IgD-negative memory B cell (primary cell): ENCODE data around the gene MATR3. TPM values are rescaled to one million over a fixed set of nuclear protein-coding genes. Genes with fewer than 3 reads are reported as not detected.
"Not testable (repeated sequence)": the region's sequence is repeated elsewhere in the genome, so short reads cannot be mapped to it uniquely, and the experiment has no call there.

Source experiments
- H3K27ac Mint-ChIP-seq, 3 donors: one replicate each; pipeline ENCODE4 v1.8.0; 2020 to 2022; ENCODE audit warnings: mild to moderate bottlenecking in 3 of 3, mixed read lengths in 3 of 3, moderate library complexity in 1 of 3
- H3K27me3 Mint-ChIP-seq: one replicate; pipeline ENCODE4 v1.8.0; 2021; ENCODE audit warnings: mixed read lengths
- H3K36me3 Mint-ChIP-seq: one replicate; pipeline ENCODE4 v1.8.0; 2020; ENCODE audit warnings: mild to moderate bottlenecking, mixed read lengths
- H3K4me1 Mint-ChIP-seq, 3 donors: one replicate each; pipeline ENCODE4 v1.8.0; 2020 to 2022; ENCODE audit warnings: mixed read lengths in 3 of 3, mild to moderate bottlenecking in 1 of 3
- H3K4me3 Mint-ChIP-seq, 4 donors: one replicate each; pipeline ENCODE4 v1.8.0; 2020 to 2022; ENCODE audit warnings: mild to moderate bottlenecking in 4 of 4, mixed read lengths in 4 of 4, moderate library complexity in 3 of 4
- H3K9me3 Mint-ChIP-seq, 3 donors: one replicate each; pipeline ENCODE4 v1.8.0; 2020 to 2021; ENCODE audit warnings: mixed read lengths in 3 of 3, mild to moderate bottlenecking in 1 of 3
- polyA plus RNA-seq: library from polyadenylated mRNA; unstranded; fragments of 300-500 nt; fragmentation: Illumina TruSeq; gene quantifications from one replicate; pipeline ENCODE4 v1.2.3, GENCODE V29; 2021

Gene MATR3
- polyA plus RNA-seq, 1 donor from 2014 or later: 346 TPM

DNA sequence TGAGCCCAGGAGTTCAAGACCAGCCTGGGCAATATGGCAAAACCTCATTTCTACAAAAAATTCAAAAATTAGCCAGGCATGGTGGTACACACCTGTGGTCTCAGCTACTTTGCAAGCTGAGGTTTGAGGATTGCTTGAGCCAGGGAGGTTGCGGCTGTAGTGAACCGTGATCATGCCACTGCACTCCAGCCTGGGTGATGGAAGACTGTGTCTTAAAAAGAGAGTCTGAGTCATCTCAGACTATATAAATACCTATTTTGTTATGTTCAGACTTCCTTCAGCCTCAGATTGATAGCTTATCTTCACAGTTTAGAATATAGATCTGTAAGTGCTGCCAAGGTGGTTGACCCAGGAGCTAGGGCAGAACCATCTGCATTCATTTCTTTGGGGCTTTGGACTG, 46.5 kb downstream of the MATR3 start:
- peaks cover 4% of the 10 kb centered on the region for H3K36me3 Mint-ChIP-seq
- no peaks in the 10 kb centered on the region for H3K27me3 Mint-ChIP-seq
- peaks cover 0 to 2% (median 0%) of the 10 kb centered on the region in 3 donors for H3K9me3 Mint-ChIP-seq
- H3K27ac Mint-ChIP-seq: peak overlapping the region in 1 of 3 donors; percentile 19
- peaks cover 32 to 34% (median 32%) of the 10 kb centered on the region in 3 donors for H3K4me1 Mint-ChIP-seq
- peak overlapping the region in 3 of 4 donors; percentile 41 to 51 (median 44) for H3K4me3 Mint-ChIP-seq

- peak overlapping the region; percentile 91 to 99 (median 98) for H3K4me3 Mint-ChIP-seq
- peaks cover 4% of the 10 kb centered on the region for H3K36me3 Mint-ChIP-seq
- H3K4me1 Mint-ChIP-seq: peaks cover 32 to 40% (median 32%) of the 10 kb centered on the region in 3 donors
- peak overlapping the region; percentile 88 to 99 (median 99) for H3K27ac Mint-ChIP-seq
- H3K9me3 Mint-ChIP-seq: peaks cover 0 to 2% (median 0%) of the 10 kb centered on the region in 3 donors
- no peaks in the 10 kb centered on the region for H3K27me3 Mint-ChIP-seq
These were observed 47.7 kb downstream of the MATR3 start for GRCh38 chr5:139341187-139341688.

DNA sequence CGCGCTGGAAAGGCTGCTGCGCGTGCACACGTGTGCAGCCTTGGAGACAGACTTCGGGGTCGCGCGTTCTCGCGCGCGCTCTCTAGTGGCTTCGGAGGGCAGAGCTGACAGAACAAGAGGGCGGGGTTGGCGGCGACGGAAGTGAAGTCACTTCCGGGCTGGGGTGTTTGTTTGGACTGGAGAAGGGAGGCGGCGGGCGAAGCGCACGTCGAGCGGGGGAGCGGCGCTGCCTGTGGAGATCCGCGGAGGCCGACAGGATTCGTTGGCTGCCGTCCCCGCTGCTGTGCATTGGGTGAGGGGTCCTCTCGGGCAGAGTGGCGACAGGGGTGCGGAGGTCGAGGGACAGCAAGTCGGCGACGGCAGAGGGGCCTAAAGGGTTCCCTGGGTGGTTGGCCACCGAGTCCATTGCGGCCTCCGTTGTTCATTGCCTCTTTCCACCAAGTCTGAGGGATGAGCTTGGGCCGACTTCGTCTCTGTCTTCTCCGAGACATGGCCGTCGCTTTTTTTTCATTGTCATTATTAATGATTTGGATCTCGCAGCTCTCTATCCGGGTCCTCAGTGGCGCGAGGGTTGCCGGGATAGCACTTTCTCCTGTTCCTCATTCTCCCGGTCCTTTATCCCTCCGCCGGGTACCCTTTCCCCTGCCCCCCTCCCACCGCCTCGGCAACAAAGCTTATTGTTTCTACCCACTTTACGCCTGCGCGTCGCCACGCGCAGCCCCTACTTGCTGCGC, 48.3 kb downstream of the MATR3 start, which contains the start of gene PAIP2:
Gene PAIP2 (plus strand): TSS at position 166 of the 734 bp plus-strand sequence. CDS start 21,931 bp downstream, outside the sequence.
- H3K27me3 Mint-ChIP-seq: no peaks in the 10 kb centered on the region
- H3K4me3 Mint-ChIP-seq: peak within 1 kb of the TSS; percentile 91 to 99 (median 98)
- peak within 1 kb of the TSS; percentile 88 to 99 (median 99) for H3K27ac Mint-ChIP-seq
- H3K4me1 Mint-ChIP-seq: peaks cover 34 to 40% (median 35%) of the 10 kb centered on the region in 3 donors
- peaks cover 0 to 2% (median 0%) of the 10 kb centered on the region in 3 donors for H3K9me3 Mint-ChIP-seq
- H3K36me3 Mint-ChIP-seq: peaks cover 5% of the 10 kb centered on the region

GRCh38 chr5:139342423-139342723, 48.8 kb downstream of the MATR3 start:
- H3K9me3 Mint-ChIP-seq: peaks cover 0 to 2% (median 0%) of the 10 kb centered on the region in 3 donors
- H3K36me3 Mint-ChIP-seq: peaks cover 6% of the 10 kb centered on the region
- peaks cover 35 to 41% (median 37%) of the 10 kb centered on the region in 3 donors for H3K4me1 Mint-ChIP-seq
- peak overlapping the region; percentile 91 to 99 (median 98) for H3K4me3 Mint-ChIP-seq
- H3K27ac Mint-ChIP-seq: peak overlapping the region; percentile 88 to 99 (median 99)
- H3K27me3 Mint-ChIP-seq: no peaks in the 10 kb centered on the region

GRCh38 chr5:139343476-139343875, 49.9 kb downstream of the MATR3 start:
- Mint-ChIP-seq H3K4me1 (peaks cover 35 to 41% (median 37%) of the 10 kb centered on the region in 3 donors), H3K27ac (peak overlapping the region in 2 of 3 donors; percentile 99), H3K9me3 (peaks cover 0 to 2% (median 0%) of the 10 kb centered on the region in 3 donors), H3K4me3 (peak overlapping the region; percentile 91 to 99 (median 98)), H3K27me3 (no peaks in the 10 kb centered on the region), H3K36me3 (peaks cover 6% of the 10 kb centered on the region)

DNA sequence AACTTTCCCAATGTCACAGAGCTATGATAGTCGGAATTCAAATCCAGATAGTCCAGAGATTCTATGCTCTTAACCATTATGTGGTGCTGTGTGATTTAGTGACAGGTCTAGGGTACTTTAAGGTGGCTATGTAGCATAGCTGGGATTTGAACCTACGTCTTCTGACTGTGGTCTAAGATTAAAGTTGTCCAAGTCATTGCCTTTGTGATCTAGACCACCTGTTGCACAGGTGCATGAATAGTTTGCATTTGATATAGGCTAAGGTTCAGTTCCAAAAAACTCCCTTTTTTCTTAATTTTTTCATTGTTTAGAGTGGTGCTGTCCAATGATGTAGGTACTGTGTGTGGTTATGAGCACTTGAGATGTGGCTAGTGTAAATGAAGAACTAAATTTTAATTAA, 50.6 kb downstream of the MATR3 start:
- Mint-ChIP-seq H3K4me1 (peaks cover 32 to 45% (median 36%) of the 10 kb centered on the region in 3 donors), H3K9me3 (peaks cover 0 to 2% (median 0%) of the 10 kb centered on the region in 3 donors), H3K27ac (peak overlapping the region in 2 of 3 donors; percentile 40 to 58), H3K4me3 (peak overlapping the region; percentile 5 to 78 (median 40)), H3K27me3 (no peaks in the 10 kb centered on the region), H3K36me3 (peaks cover 6% of the 10 kb centered on the region)

DNA sequence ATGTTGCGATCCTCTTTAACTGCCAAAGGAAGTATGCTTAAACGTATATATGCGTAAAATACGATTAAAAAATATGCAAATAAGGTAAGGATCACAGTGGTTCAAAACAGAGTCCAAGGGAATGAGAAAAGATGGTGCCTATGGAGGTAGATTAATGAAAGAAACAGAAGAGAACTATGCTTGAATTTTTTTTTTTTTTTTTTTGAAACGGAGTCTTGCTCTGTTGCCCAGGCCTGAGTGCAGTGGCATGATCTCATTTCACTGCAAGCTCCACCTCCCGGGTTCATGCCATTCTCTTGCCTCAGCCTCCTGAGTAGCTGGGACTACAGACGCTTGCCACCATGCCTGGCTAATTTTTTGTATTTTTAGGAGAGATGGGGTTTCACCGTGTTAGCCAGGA, 51.9 kb downstream of the MATR3 start:
- not testable (repeated sequence) for H3K36me3 Mint-ChIP-seq, H3K9me3 Mint-ChIP-seq
- H3K27ac Mint-ChIP-seq: peak overlapping the region in 1 of 3 donors; percentile 63

DNA sequence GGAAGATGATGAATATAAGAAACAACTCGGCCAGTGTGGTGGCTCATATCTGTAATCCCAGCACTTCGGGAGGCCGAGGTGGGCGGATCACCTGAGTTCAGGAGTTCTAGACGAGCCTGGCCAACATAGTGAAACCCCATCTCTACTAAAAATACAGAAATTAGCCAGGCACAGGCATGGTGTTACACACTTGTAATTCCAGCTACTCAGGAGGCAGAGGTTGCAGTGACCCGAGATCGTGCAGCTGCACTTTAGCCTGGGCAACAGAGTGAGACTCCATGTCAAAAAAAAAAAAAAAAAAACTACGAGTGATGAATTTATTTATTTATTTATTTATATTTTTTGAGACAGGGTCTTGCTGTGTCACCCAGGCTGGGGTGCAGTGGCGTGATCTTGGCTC, 54.3 kb downstream of the MATR3 start:
- Mint-ChIP-seq H3K4me1 (peaks cover 19 to 42% (median 32%) of the 10 kb centered on the region in 3 donors), H3K4me3 (peak overlapping the region in 1 of 4 donors; percentile 41)
- not testable (repeated sequence) for H3K9me3 Mint-ChIP-seq, H3K27ac Mint-ChIP-seq, H3K27me3 Mint-ChIP-seq, H3K36me3 Mint-ChIP-seq

More for the DNA sequence above, 51.9 kb downstream of the MATR3 start:
- Mint-ChIP-seq H3K4me3 (peak overlapping the region in 3 of 4 donors; percentile 12 to 68 (median 24)), H3K4me1 (peaks cover 31 to 44% (median 36%) of the 10 kb centered on the region in 3 donors)
- not testable (repeated sequence) for H3K27me3 Mint-ChIP-seq

DNA sequence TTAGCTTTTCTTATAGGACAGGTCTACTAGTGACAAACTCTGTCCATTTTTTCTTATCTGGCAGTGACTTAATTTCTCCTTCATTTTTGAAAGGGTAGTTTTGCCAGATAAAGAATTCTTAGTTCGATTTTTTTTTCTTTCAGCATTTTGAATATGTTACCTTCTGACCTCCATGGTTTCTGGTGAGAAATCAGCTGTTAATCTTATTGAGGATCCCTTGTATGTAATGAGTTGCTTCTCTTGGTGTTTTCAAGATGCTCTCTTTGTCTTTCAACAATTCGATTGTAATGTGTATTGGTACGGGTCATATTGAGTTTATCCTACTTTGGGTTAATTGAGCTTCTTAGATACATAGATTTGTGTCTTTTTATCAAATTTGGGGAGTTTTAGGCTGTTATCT, 60.6 kb downstream of the MATR3 start:
- Mint-ChIP-seq H3K27me3 (no peaks in the 10 kb centered on the region), H3K27ac (no peak overlapping the region), H3K9me3 (no peaks in the 10 kb centered on the region), H3K4me3 (no peak overlapping the region), H3K36me3 (peaks cover 9% of the 10 kb centered on the region), H3K4me1 (peaks cover 20 to 28% (median 21%) of the 10 kb centered on the region in 3 donors)

DNA sequence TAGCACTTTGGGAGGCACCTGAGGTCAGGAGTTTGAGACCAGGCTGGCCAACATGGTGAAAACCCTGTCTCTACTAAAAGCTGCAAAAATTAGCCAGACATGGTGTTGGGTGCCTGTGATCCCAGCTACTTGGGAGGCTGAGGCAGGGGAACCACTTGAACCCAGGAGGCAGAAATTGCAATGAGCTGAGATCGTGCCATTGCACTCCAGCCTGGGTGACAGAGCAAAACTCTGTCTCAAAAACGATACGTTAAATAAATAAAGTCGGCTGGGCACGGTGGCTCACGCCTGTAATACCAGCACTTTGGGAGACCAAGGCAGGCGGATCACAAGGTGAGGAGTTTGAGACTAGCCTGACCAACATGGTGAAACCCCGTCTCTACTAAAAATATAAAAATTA, 62.4 kb downstream of the MATR3 start:
- not testable (repeated sequence) for H3K9me3 Mint-ChIP-seq

DNA sequence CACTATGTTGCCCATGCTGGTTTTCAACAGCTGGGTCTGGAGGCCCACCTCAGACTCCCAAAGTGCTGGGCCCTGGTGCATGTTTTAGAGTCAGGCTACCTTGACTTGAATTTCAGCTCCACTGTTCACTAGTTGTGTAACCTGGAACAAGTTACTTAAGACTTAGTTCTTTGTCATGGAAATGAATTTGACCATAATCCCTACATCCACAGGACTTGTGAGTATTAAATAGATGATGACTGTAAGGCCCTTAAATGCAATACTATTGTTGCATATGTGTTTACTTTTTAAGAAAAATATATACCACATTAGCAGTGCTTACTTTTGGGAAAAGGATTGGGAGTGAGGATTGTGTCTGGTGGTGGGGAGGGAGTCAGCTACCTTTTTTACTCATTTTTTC, 64.5 kb downstream of the MATR3 start:
- H3K36me3 Mint-ChIP-seq: peaks cover 5% of the 10 kb centered on the region
- peak overlapping the region in 1 of 4 donors; percentile 29 for H3K4me3 Mint-ChIP-seq
- no peaks in the 10 kb centered on the region for H3K27me3 Mint-ChIP-seq
- no peaks in the 10 kb centered on the region for H3K9me3 Mint-ChIP-seq
- H3K27ac Mint-ChIP-seq: peak overlapping the region in 1 of 3 donors; percentile 57
- H3K4me1 Mint-ChIP-seq: peaks cover 12 to 22% (median 21%) of the 10 kb centered on the region in 3 donors

More for the DNA sequence above, 62.4 kb downstream of the MATR3 start:
- H3K36me3 Mint-ChIP-seq, H3K27ac Mint-ChIP-seq, H3K4me3 Mint-ChIP-seq, H3K27me3 Mint-ChIP-seq: not testable (repeated sequence)
- peaks cover 20 to 28% (median 21%) of the 10 kb centered on the region in 3 donors for H3K4me1 Mint-ChIP-seq

- Mint-ChIP-seq H3K27me3 (no peaks in the 10 kb centered on the region), H3K36me3 (peaks cover 2% of the 10 kb centered on the region), H3K9me3 (no peaks in the 10 kb centered on the region), H3K27ac (no peak overlapping the region), H3K4me1 (peaks cover 10 to 15% (median 14%) of the 10 kb centered on the region in 3 donors), H3K4me3 (peak overlapping the region in 1 of 4 donors; percentile 6)
These were observed 66.8 kb downstream of the MATR3 start for GRCh38 chr5:139360384-139360783.

DNA sequence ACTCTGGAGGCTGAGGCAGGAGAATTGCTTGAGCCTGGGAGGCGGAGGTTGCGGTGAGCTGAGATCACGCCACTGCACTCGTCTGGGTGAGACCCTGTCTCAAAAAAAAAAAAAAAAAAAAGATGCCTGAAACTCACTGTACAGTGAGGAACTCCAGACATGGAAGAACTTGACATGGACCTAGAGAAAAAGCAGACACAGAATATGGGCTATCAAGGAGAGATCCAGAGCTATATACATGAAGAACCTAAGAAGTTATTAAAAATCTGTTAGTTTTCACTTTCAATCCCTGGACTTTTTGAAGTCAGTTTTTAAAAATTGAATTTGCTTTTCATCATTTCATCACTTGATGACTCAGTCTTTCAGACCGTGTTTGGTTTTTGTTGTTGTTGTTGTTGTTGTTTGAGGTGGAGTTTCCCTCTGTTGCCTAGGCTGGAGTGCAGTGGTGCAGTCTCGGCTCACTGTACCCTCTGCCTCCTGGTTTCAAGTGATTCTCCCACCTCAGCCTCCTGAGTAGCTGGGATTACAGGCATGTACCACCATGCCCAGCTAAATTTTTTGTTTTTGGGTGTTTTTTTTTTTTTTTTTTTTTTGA, 68.4 kb downstream of the MATR3 start:
- H3K4me1 Mint-ChIP-seq: peaks cover 9 to 14% (median 12%) of the 10 kb centered on the region in 3 donors
- peaks cover 2% of the 10 kb centered on the region for H3K36me3 Mint-ChIP-seq
- H3K27me3 Mint-ChIP-seq: no peaks in the 10 kb centered on the region
- no peaks in the 10 kb centered on the region for H3K9me3 Mint-ChIP-seq
- H3K4me3 Mint-ChIP-seq: no peak overlapping the region
- H3K27ac Mint-ChIP-seq: peak overlapping the region in 1 of 3 donors; percentile 53

GRCh38 chr5:139363937-139364336, 70.4 kb downstream of the MATR3 start:
- H3K36me3 Mint-ChIP-seq: peaks cover 2% of the 10 kb centered on the region

DNA sequence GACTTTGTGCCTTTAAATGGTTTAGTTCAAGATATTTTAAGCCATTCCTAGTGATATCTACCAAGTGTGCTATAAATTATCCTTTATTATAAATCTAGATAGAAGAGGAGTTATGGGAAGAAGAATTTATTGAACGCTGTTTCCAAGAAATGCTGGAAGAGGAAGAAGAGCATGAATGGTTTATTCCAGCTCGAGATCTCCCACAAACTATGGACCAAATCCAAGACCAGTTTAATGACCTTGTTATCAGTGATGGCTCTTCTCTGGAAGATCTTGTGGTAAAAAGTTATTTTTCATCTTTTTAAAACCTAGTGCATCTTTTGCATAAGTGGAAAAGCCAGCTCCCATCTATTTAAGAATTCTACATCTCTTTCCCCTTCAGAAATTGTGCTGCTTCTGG, 70.9 kb downstream of the MATR3 start:
- peak overlapping the region in 1 of 3 donors; percentile 41 for H3K27ac Mint-ChIP-seq

More at GRCh38 chr5:139363937-139364336, 70.4 kb downstream of the MATR3 start:
- H3K4me1 Mint-ChIP-seq: peaks cover 4 to 7% (median 4%) of the 10 kb centered on the region in 3 donors
- no peak overlapping the region for H3K4me3 Mint-ChIP-seq
- H3K9me3 Mint-ChIP-seq: no peaks in the 10 kb centered on the region
- H3K27me3 Mint-ChIP-seq: no peaks in the 10 kb centered on the region
- peak overlapping the region in 1 of 3 donors; percentile 80 for H3K27ac Mint-ChIP-seq

More for the DNA sequence above, 70.9 kb downstream of the MATR3 start:
- Mint-ChIP-seq H3K4me1 (peaks cover 4 to 7% (median 4%) of the 10 kb centered on the region in 3 donors), H3K36me3 (peaks cover 2% of the 10 kb centered on the region), H3K9me3 (no peaks in the 10 kb centered on the region), H3K27me3 (no peaks in the 10 kb centered on the region), H3K4me3 (no peak overlapping the region)
